Stimulated activated CD4-positive, alpha-beta T cell treated with anti-CD3 and anti-CD28 coated beads, Interleukin-12 subunit alpha, Interleukin-12 subunit beta, amount 100 ng/mL, for 48 hours (primary cell): ENCODE results near the gene GRIFIN.
"Not testable (repeated sequence)": the region's sequence is repeated elsewhere in the genome, so short reads cannot be mapped to it uniquely, and the experiment has no call there.

Experiments used
- DNase-seq, 3 donors: peaks; one replicate each; pipeline ENCODE4 v3.0.0-alpha.2; 2020; ENCODE audit warnings: low read depth in 2 of 3, low spot score in 1 of 3

GRIFIN gene

GRCh38 chr7:2461268-2462026 is 14.8 kb downstream of the GRIFIN start:
- no peak for DNase-seq

- no peak for DNase-seq
Measured at GRCh38 chr7:2460641-2461040, 15.6 kb downstream of the GRIFIN start.

- no peak for DNase-seq
Measured at GRCh38 chr7:2460188-2460587, 16.0 kb downstream of the GRIFIN start.

DNA sequence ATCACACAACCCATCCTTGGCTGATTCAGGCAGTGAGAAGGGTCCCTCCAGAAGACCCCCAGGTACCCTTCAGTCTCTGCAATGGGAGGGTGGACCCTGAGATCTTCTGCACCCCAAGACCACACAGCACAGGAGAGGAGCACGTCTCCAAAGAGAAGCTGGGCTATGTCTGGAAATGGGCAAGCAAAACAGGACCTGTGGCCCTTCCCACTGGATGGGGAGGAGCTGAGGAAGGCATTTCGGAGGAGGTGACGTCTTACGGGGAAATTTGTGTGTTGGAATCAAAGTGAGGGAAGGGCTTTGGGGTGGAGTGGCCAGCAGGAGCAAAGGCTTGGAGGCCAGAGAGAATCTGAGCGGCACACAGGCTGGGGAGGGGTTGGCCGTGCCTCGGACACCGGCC is 16.5 kb downstream of the GRIFIN start:
- DNase-seq = no peak

GRCh38 chr7:2453849-2454248 is 22.3 kb downstream of the GRIFIN start:
- not testable (repeated sequence) for DNase-seq

DNA sequence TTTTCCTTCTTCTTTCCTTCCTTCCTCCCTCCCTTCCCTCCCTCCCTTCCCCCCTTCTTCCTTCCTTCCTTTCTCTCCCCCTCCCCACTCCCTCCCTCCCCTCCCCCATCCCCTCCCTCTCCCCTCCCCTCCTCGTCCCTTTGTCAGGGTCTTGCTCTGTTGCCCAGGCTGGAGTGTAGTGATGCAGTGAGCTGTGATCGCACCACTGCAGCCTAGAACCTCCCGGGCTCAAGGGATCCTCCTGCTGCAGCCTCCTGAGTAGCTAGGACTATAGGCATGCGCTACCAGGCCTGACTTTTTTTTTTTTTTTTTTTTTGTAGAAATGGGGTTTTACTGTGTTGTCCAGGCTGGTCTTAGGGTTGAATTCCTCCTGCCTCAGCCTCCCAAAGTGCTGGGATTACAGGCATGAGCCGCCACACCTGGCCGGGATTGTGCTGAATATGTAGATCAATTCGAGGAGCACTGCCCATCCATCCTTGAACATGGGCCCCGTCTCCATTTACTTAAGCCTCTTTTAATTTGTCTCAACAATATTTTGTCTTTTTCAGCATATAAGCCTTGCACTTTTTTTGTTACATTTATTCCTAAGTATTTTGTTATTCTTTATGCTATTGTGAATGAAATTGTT is 23.4 kb downstream of the GRIFIN start:
- no peak for DNase-seq

- no peak for DNase-seq
Measured at GRCh38 chr7:2452074-2452507, 24.1 kb downstream of the GRIFIN start.

GRCh38 chr7:2451171-2452073 is 24.8 kb downstream of the GRIFIN start:
- DNase-seq = peak; percentile 59 to 87 (median 78)

GRCh38 chr7:2450198-2451107 is 25.7 kb downstream of the GRIFIN start:
- no peak for DNase-seq

DNA sequence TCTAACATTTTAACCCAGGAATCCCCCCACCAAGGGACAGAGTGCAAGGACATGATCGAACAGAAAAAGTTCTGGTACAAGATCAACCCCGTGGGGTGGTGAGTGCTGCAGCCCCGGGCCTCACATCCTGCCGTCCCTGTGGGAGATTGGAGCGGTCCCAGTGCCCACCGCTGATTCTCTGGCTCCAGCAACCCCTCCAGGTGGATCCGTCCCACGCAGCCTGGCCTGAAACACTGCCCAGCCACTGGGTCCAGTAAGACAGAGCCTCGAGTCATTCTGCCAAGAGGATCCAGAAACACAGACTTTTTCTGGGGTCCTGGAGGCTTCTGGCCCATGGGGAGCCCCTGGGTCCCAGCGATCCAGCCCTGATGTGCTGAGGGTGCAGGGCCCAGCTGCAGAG is 29.5 kb downstream of the GRIFIN start:
- no peak for DNase-seq

DNA sequence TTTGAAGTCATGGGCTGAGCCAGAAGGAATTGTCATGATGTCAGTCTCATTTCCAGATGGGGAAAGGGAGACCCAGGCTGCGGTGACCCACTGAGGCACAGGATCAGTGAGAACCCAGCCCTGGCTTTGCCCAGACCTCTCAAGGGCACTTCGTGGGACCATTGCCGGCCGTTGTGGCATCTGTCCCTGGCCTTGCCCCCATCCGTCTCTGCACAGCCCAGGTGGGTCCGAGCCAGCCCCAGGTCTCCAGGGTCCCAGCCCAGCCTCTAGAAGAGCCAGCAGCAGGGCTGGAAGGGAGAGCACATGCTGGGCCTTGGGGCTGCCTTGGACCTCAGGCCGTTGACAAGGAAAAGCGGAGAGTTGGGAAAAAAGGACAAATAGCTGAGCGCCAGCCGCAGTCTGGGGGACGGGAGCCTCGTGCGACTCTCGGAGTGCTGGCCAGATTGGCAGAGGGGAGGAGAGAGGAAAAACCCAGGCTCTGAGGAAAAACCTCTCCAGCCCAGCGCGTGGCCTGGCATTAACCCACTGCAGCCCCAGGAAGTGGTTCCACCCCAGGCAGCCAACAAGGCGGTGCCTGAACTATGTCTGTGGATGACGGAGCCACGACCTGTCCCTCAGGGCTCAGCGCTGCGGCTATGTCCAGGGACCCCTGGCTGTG is 30.2 kb downstream of the GRIFIN start:
- DNase-seq = no peak

GRCh38 chr7:2445047-2445446 is 31.2 kb downstream of the GRIFIN start:
- DNase-seq = no peak

- no peak for DNase-seq
Measured at GRCh38 chr7:2444476-2444875, 31.7 kb downstream of the GRIFIN start.

DNA sequence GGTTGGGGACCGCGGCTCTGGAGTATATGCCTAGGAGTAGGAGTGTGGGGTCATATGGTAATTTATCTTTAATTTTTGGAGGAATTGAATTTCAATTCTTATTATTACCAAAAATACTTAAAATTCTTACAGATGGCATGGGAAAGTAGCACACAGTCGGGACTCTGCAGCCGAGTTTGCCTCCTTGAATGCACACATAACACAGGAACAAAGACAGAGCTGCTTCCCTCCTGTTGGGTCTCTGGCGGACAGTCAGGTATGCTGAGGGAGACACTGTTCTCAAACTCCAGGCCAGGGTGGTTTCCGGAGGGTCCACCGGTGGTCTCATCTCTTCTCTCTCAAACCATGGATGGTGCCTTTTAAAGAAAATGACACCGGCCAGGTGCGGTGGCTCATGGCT is 32.7 kb downstream of the GRIFIN start:
- DNase-seq = no peak

DNA sequence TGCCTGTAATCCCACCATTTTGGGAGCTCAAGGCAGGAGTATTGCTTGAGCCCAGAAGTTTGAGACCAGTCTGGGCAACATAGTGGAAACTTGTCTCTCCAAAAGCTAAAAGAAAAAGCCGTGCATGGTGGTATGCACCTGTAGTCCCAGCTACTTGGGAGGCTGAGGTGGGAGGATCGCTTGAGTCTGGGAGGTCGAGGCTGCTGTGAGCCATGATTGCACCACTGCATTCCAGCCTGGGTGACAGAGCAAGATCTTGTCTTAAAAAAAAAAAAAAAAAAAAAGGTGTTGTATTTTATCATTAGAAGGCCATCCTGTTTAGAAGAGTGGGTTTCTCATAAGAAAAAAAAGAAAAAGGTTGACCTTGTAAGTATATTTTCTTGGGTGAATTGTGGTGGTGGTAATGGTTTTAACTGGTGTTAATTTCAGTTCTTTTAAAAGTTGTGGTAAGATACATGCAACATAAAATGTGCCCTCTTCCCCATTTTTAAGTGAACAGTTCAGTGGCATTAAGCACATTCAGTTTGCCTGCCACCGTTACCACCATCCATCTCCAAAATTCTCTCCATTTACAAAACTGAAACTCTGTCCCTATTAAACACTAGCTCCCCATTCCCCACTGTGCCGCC is 34.7 kb downstream of the GRIFIN start:
- DNase-seq = no peak

- no peak for DNase-seq
Measured at GRCh38 chr7:2440608-2441245, 35.5 kb downstream of the GRIFIN start.

DNA sequence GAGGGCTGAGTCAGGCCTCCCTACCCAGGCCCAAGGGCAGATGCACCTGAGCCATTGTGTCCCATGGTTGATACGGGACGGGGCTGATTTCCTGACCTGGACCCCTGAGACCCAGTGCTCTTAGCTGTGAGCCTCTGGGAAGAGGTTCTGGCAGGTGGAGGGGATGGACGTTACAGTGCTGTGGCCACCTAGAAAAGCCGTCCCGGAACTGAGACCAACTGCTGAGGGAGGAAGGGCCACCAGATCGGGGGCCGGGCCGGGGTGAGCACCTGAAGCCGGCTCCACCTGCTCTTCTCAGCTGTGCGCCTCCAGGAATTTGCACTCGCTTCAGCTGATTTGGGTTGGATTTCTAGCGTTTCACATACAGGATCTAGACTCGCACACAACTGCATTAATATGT is 37.4 kb downstream of the GRIFIN start:
- no peak for DNase-seq

DNA sequence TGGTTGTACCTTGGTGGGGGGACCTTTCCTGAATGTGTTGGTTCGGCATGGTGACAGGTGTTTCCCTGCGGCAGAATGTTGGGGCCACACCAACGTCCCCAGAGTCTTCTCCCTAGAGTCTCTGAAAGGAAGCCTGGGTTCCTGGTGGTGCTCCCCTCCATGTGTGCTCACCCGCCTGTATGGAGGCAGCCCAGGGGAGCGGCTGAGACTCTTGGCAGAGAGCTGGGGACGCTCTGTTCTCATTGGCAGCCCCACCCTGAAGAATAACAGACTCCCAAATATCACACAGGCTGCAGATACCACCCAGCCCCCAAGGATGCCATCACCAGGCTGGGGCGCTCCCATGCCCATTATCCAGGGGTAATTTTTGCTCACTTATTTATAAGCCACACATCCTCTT is 38.0 kb downstream of the GRIFIN start:
- no peak for DNase-seq

DNA sequence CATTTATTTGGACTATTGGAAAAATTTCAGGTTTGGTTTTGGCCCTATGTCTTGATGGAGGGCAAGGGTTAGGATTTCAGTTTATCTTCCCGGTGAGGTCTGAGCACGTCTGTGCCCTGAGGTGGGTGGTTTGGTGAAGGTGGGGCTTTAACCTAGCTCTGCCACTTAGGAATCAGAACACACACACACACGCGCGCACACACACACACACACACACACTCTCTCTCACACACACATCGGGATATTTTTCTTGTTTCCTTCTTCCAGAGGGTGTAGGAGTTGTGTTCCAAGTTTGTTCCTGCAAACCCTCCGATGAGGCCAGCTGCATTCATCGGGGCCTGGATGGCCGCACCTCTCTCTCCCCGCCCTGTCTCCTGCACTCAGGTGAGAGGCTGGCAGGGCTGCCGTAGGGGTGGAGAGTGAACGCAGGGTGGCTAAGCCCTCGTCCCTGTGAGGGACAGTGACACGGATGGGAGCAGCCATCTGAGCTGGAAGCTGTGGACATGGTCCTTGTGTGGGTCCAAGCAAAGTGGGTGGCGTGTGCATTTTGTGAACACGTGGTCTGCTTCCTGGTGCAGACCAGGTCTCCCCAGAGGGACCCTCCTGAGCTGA is 38.6 kb downstream of the GRIFIN start:
- DNase-seq = no peak
